ENCODE data around the gene EME1.
"Not testable (repeated sequence)": the region's sequence is repeated elsewhere in the genome, so short reads cannot be mapped to it uniquely, and the experiment has no call there.

Gene EME1

DNA sequence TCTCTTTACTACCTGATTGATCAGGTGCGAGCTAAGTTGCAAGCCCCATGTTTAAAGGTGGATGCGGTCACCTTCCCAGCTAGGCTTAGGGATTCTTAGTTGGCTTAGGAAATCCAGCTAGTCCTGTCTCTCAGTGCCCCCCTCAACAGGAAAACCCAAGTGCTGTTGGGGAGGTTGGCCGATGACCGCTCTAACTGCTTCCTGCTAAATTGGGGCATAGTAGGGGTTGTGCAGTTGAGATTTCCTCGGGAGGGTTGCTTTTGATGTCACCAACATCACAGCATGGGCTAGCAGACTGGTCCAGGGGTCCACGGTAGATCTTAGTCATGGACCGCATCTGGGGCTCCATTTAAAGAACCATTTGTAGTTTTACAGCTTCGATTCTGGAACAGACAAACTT lies 26.6 kb downstream of the EME1 start:
- not testable (repeated sequence) for H3K9ac ChIP-seq (ENCODE audit: low read length); H3K36me3 ChIP-seq (ENCODE audit: control insufficient read depth, insufficient read depth, low read length, severe bottlenecking); H3K9me3 ChIP-seq (ENCODE audit: control insufficient read depth, low read length); DNase-seq (ENCODE audit: low read depth); H3K4me3 ChIP-seq (ENCODE audit: low read length); H3K27me3 ChIP-seq (replicated peaks; ENCODE audit: control insufficient read depth, insufficient read depth, low read length)
- H3K4me1 ChIP-seq (ENCODE audit: control insufficient read depth, insufficient read depth, low read length), result peaks cover 22% of the 10 kb centered on the region

DNA sequence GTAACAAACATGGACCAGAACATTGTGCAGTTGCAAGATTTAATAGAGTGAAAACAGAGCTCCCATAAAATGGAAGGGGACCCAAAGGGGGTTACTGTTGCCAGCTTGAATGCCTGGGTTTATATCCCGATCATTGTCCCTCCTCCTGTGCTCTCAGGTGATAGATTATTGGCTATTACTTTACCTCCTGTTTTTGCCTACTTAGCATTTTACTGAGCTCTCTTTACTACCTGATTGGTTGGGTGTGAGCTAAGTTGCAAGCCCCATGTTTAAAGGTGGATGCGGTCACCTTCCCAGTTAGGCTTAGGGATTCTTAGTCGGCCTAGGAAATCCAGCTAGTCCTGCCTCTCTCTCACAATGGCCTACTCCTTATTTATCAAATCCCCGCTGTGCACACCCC lies 32.3 kb downstream of the EME1 start:
- H3K9me3 ChIP-seq (ENCODE audit: control insufficient read depth, low read length); DNase-seq (ENCODE audit: low read depth); H3K4me1 ChIP-seq (ENCODE audit: control insufficient read depth, insufficient read depth, low read length); H3K4me3 ChIP-seq (ENCODE audit: low read length); H3K36me3 ChIP-seq (ENCODE audit: control insufficient read depth, insufficient read depth, low read length, severe bottlenecking); H3K9ac ChIP-seq (ENCODE audit: low read length): not testable (repeated sequence)
- peaks cover 18% of the 10 kb centered on the region for H3K27me3 ChIP-seq (replicated peaks; ENCODE audit: control insufficient read depth, insufficient read depth, low read length)

DNA sequence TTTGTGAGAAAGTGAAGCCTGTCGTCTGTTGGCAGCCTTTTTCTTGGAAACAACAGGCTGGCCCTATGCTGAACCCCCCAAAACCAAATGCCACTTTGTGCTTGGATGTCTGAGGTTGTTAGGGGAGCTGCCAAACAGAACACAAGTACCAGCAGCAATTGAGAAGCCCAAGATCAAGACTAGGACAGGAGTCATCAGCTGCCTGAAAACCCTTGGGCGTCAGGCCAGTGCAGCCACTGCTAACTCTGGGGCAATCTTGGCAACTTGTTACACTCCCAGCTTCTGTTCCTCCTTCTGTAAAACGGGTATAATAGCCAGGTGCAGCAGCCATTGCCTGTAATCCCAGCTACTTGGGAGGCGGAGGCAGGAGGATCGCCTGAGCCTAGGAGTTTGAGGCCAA lies 33.5 kb downstream of the EME1 start:
- Histone ChIP-seq H3K4me3 (ENCODE audit: low read length) (no peak overlapping the region), H3K4me1 (ENCODE audit: control insufficient read depth, insufficient read depth, low read length) (peaks cover 2% of the 10 kb centered on the region), H3K9me3 (ENCODE audit: control insufficient read depth, low read length) (no peaks in the 10 kb centered on the region), H3K36me3 (ENCODE audit: control insufficient read depth, insufficient read depth, low read length, severe bottlenecking) (no peaks in the 10 kb centered on the region), H3K9ac (ENCODE audit: low read length) (no peak overlapping the region), H3K27me3 (replicated peaks; ENCODE audit: control insufficient read depth, insufficient read depth, low read length) (peaks cover 18% of the 10 kb centered on the region)
- DNase-seq (ENCODE audit: low read depth), result no peak

DNA sequence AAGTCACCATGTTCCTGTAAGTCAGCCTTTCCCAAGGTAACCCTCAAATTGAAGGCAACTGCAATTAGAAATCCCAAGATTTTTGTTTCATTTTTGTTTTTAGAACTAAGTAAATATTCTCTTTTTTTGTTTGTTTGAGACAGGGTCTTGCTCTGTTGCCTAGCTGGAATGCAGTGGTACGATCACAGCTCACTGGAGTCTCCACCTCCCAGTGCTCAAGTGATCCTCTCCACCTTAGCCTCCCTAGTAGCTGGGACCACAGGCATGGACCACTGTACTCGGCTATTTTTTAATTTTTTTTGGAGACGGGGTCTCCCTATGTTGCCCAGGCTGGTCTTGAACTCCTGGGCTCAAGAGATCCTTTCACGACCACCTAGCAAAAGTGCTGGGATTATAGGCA lies 34.9 kb downstream of the EME1 start:
- Histone ChIP-seq H3K36me3 (ENCODE audit: control insufficient read depth, insufficient read depth, low read length, severe bottlenecking) (no peaks in the 10 kb centered on the region), H3K27me3 (replicated peaks; ENCODE audit: control insufficient read depth, insufficient read depth, low read length) (peaks cover 18% of the 10 kb centered on the region), H3K9me3 (ENCODE audit: control insufficient read depth, low read length) (no peaks in the 10 kb centered on the region), H3K4me3 (ENCODE audit: low read length) (no peak overlapping the region), H3K4me1 (ENCODE audit: control insufficient read depth, insufficient read depth, low read length) (peaks cover 2% of the 10 kb centered on the region), H3K9ac (ENCODE audit: low read length) (no peak overlapping the region)
- no peak for DNase-seq (ENCODE audit: low read depth)

DNA sequence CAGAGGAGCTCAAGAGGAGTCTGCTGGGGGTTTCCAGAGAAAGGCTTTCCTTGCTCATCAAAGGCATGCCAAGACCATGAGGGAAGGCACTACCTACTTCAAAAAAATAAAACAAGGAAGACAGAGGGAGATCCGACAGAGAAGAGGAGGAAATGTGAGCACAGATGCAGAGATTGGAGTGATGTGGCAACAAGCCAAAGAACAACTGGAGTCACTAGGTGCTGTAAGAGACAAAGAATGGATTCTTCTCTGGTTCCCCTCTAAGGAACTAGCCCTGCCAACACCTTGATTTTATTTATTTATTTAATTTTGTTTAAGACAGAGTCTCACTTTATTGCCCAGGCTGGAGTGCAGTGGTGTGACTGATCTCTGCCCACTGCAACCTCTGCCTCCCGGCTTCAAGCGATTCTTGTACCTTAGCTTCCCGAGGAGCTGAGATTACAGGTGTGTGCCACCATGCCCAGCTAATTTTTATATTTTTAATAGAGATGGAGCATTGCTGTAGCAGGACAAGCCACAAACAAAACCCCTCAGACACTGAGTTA lies 39.2 kb downstream of the EME1 start:
- Histone ChIP-seq H3K27me3 (replicated peaks; ENCODE audit: control insufficient read depth, insufficient read depth, low read length) (no peaks in the 10 kb centered on the region), H3K9ac (ENCODE audit: low read length) (no peak overlapping the region), H3K36me3 (ENCODE audit: control insufficient read depth, insufficient read depth, low read length, severe bottlenecking) (no peaks in the 10 kb centered on the region), H3K4me1 (ENCODE audit: control insufficient read depth, insufficient read depth, low read length) (no peaks in the 10 kb centered on the region), H3K4me3 (ENCODE audit: low read length) (no peak overlapping the region), H3K9me3 (ENCODE audit: control insufficient read depth, low read length) (no peaks in the 10 kb centered on the region)
- DNase-seq (ENCODE audit: low read depth), result no peak

DNA sequence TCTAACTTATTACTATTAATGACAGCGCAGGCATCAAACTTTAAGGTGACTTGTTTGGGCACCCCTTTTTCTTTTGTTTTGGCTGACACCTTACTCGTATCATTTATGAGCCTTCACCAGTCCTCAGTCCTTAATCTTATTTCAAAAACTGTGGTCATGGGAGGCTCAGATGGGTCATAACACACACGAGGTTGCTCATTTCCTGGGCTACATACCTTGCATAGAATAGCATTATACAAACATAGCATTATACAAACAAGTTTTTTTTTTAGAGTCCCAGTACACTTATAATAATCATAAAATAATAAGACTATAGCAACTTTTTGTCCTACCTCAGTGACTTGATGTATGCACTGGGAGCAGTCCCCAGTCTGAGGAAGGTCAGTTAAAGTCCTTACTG lies 41.8 kb downstream of the EME1 start:
- no peak for DNase-seq (ENCODE audit: low read depth)
- peaks cover under 1% of the 10 kb centered on the region for H3K4me1 ChIP-seq (ENCODE audit: control insufficient read depth, insufficient read depth, low read length)
- H3K36me3 ChIP-seq (ENCODE audit: control insufficient read depth, insufficient read depth, low read length, severe bottlenecking), result no peaks in the 10 kb centered on the region

DNA sequence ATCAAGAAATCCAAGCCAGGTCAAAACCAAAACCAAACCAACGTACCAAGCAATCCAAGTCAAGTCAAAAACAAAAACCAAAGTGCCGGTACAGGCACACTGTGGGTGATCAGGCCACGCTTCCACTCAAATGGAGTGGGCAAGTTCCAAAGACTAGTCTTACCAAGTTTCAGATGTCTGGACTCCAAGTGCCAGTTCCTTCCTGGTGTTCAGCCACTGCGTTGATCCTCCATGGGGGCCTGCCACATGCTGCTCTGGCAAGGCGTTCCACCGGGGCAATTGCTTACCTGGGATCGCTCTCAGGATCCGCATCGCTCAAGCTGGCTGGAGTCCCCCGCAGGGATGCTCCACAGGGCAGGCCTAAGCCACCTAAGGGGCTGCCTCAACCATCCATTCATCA lies 46.5 kb downstream of the EME1 start:
- not testable (repeated sequence) for H3K9me3 ChIP-seq (ENCODE audit: control insufficient read depth, low read length); H3K4me3 ChIP-seq (ENCODE audit: low read length); H3K36me3 ChIP-seq (ENCODE audit: control insufficient read depth, insufficient read depth, low read length, severe bottlenecking); H3K27me3 ChIP-seq (replicated peaks; ENCODE audit: control insufficient read depth, insufficient read depth, low read length); H3K9ac ChIP-seq (ENCODE audit: low read length); DNase-seq (ENCODE audit: low read depth)
- peaks cover 40% of the 10 kb centered on the region for H3K4me1 ChIP-seq (ENCODE audit: control insufficient read depth, insufficient read depth, low read length)

More for the DNA sequence above, 41.8 kb downstream of the EME1 start:
- H3K4me3 ChIP-seq (ENCODE audit: low read length), result no peak overlapping the region
- no peaks in the 10 kb centered on the region for H3K9me3 ChIP-seq (ENCODE audit: control insufficient read depth, low read length)
- H3K27me3 ChIP-seq (replicated peaks; ENCODE audit: control insufficient read depth, insufficient read depth, low read length), result no peaks in the 10 kb centered on the region
- no peak overlapping the region for H3K9ac ChIP-seq (ENCODE audit: low read length)

DNA sequence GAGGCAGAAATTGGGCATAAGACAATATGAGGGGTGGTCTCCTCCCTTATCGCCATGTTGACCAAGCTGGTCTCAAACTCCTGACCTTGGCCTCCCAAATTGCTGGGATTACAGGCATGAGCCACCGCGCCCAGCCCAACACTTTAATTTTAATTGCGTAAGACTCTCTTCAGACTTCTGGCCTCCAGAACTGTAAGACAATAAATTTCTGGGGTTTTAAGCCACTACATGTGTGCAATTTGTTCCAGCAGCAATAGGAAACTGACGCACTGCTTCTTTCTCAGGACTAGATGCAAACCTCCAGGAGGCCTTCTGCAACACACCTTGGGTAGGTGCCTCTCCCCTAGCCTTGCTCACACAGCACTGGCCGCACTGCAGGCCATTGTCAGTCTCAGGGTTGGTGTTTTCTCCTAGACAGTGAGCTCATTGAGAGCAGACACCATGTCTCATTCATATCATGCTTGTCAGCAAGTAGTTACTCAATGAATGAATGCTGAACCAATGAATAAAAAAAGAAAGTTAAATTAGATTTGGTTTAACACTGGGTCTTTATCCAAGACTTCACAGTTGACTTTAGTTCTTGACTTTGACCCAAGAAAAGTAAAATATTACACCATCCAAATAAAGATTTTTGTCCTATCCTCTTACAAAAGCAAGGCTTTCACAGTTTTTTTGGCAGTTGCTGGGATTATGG lies 47.5 kb downstream of the EME1 start:
- Histone ChIP-seq H3K4me1 (ENCODE audit: control insufficient read depth, insufficient read depth, low read length) (peaks cover 50% of the 10 kb centered on the region), H3K9me3 (ENCODE audit: control insufficient read depth, low read length) (no peaks in the 10 kb centered on the region), H3K27me3 (replicated peaks; ENCODE audit: control insufficient read depth, insufficient read depth, low read length) (no peaks in the 10 kb centered on the region), H3K36me3 (ENCODE audit: control insufficient read depth, insufficient read depth, low read length, severe bottlenecking) (no peaks in the 10 kb centered on the region), H3K9ac (ENCODE audit: low read length) (peak overlapping the region; percentile 7), H3K4me3 (ENCODE audit: low read length) (peak overlapping the region; percentile 80)
- peak; percentile 36 for DNase-seq (ENCODE audit: low read depth)

DNA sequence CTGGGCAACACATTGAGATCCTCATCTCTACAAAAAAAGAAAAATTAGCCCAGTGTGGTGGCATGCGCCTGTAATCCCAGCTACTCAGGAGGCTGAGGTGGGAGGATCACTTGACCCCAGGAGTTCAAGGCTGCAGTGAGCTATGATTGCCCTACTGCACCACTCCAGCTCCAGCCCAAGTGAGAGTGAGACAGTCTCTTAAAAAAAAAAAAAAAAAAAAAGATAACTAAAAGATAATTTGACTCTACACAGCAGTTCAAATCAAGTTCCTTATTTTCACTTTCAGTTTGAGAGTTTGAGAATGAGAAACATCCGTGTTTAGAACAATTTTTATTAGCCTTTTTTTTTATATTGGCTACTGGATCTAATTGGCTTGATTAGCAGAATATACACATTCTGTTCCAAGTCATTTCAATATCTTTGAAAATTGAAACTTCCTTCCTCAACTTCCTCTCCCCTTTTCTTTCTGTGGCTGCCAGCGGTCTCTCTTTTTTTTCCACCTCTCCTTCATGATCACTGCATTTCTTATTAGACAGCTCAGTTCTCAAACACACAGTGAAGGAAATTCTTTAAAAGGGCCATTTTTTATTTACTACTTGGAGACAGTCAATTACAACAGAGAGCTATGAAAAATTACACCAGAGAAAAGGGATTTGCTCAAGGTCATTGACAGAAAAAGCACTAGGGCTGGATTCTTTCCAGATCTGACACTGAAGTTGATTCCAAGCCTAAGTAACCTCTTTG lies 48.5 kb downstream of the EME1 start:
- peak overlapping the region; percentile 80 for H3K4me3 ChIP-seq (ENCODE audit: low read length)

DNA sequence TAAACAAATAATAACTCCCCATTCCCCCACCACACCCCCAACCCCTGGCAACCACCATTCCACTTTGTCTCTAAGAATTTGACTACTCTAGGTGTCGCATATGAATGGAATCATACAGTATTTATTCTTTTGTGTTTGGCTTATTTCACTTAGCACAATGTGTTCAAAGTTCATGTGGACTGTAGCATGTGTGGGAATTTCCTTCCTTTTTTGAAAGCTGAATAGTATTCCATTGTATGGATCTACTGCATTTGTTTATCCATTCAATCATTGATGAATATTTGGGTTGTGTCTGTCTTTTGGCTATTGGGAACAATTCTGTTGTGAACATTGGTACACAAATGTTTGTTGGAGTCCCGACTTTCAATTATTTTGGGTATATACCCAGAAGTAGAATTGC lies 49.7 kb downstream of the EME1 start:
- peaks cover under 1% of the 10 kb centered on the region for H3K36me3 ChIP-seq (ENCODE audit: control insufficient read depth, insufficient read depth, low read length, severe bottlenecking)
- H3K4me3 ChIP-seq (ENCODE audit: low read length), result no peak overlapping the region
- H3K4me1 ChIP-seq (ENCODE audit: control insufficient read depth, insufficient read depth, low read length), result peaks cover 63% of the 10 kb centered on the region
- H3K9me3 ChIP-seq (ENCODE audit: control insufficient read depth, low read length), result no peaks in the 10 kb centered on the region
- H3K27me3 ChIP-seq (replicated peaks; ENCODE audit: control insufficient read depth, insufficient read depth, low read length), result no peaks in the 10 kb centered on the region
- DNase-seq (ENCODE audit: low read depth), result no peak
- H3K9ac ChIP-seq (ENCODE audit: low read length), result no peak overlapping the region

More for the DNA sequence above, 48.5 kb downstream of the EME1 start:
- DNase-seq (ENCODE audit: low read depth), result peak; percentile 27
- Histone ChIP-seq H3K4me1 (ENCODE audit: control insufficient read depth, insufficient read depth, low read length) (peaks cover 52% of the 10 kb centered on the region), H3K27me3 (replicated peaks; ENCODE audit: control insufficient read depth, insufficient read depth, low read length) (no peaks in the 10 kb centered on the region), H3K36me3 (ENCODE audit: control insufficient read depth, insufficient read depth, low read length, severe bottlenecking) (no peaks in the 10 kb centered on the region), H3K9ac (ENCODE audit: low read length) (peak overlapping the region; percentile 57), H3K9me3 (ENCODE audit: control insufficient read depth, low read length) (no peaks in the 10 kb centered on the region)

DNA sequence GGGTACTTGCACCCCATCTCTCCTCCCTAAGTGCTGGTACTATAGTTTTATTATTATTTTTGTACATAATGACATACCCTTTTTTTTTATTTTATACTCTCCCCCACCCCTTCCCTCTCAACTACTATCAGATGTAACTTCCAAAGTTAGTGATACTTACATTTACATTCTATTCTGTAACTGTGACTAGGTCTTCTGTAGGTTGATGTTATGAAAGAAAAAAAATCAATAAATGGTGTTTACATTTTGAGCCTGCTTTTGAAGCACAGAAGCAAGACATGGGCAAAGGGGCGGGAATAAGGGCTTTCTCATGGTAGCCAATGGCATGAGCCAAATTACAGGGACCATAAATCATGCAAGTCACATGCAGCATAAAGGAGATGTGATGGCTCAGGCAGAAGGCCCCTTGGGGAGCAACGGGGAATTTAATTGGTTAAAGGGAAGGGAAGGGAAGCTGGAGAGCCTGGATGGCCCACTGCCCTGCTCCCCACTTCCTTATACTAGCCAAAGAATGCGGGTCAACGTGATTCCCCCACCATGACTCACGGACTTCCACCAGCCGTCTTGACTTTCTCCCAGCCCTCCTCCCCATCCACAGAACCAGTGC lies 50.6 kb downstream of the EME1 start:
- H3K36me3 ChIP-seq (ENCODE audit: control insufficient read depth, insufficient read depth, low read length, severe bottlenecking), result peaks cover 3% of the 10 kb centered on the region
- peak; percentile 41 for DNase-seq (ENCODE audit: low read depth)
- H3K9me3 ChIP-seq (ENCODE audit: control insufficient read depth, low read length), result no peaks in the 10 kb centered on the region
- H3K4me1 ChIP-seq (ENCODE audit: control insufficient read depth, insufficient read depth, low read length), result peaks cover 68% of the 10 kb centered on the region
- H3K9ac ChIP-seq (ENCODE audit: low read length), result no peak overlapping the region
- H3K4me3 ChIP-seq (ENCODE audit: low read length), result no peak overlapping the region
- H3K27me3 ChIP-seq (replicated peaks; ENCODE audit: control insufficient read depth, insufficient read depth, low read length), result no peaks in the 10 kb centered on the region

Measured in adipocyte (in vitro differentiated cells).